ENCODE data around the gene PPFIA2.
"Not testable (repeated sequence)": the region's sequence is repeated elsewhere in the genome, so short reads cannot be mapped to it uniquely, and the experiment has no call there.

Gene PPFIA2

DNA sequence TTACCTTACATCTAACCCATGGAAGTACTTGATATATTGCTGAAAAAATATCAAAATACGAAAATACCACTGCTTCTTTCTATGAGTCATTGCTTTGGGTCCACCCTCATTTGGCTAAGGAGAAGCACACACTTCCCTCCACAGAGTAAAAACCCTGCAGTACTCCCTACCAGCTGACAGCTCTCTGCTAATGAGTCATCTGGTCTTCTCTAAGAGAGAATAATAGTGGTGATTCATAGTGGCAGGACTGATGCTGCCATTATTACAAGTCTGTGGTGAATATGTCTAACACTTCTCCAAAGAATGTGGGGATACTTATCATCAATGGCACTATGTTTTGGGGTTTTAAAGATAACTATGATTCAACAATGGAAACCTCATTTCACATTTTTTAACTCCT lies 90.7 kb downstream of the PPFIA2 start:
- DNase-seq = peak; percentile 40 to 78 (median 54)

DNA sequence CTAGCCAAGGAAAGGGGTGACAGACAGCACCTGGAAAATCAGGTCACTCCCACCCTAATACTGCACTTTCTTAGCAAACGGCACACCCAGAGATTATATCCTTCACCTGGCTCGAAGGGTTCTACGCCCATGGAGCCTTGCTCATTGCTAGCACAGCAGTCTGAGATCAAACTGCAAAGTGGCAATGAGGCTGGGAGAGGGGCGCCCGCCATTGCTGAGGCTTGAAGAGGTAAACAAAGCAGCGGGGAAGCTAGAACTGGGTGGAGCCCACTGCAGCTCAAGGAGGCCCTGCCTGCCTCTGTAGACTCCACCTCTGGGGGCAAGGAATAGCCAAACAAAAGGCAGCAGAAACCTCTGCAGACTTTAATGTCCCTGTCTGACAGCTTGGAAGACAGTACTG lies 99.8 kb downstream of the PPFIA2 start:
- not testable (repeated sequence) for DNase-seq

DNA sequence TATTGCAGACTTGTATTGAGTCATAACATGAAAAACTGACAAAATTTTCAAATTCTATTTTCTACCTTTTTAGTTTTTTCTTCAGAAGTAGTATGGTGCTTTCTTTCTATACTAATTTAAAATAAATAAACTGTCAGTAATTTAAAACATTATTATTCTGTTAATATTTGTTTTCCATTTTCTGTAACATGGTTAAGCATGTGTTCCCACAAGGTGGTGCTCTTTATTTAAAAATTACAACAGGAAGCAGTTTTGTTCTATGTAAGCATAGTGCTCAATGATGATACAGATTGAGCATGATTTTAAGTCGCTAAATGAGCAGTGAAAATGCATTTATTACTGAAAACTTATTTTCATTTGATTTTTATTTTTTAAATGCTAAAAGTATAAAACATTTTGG lies 114.6 kb downstream of the PPFIA2 start:
- peak in 3 of 4 experiments; percentile 27 to 73 (median 68) for DNase-seq

DNA sequence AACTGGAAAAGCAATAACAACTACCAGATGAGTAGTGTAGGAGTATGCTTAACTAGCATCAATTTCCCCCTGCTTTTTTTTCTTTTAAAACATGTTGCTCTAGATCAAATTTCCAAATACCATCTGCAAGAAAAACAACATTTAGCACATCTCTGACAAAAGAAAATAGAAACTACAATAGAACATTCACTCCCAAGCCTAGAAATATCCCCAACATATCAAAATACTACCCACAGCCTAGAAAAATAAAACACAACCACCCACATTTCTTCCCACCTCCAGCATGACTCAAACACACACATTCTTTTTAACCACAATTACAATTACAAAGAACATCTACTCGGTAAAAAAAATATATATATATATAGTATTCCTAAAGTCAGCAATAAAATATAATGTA lies 120.0 kb downstream of the PPFIA2 start:
- DNase-seq = no peak

DNA sequence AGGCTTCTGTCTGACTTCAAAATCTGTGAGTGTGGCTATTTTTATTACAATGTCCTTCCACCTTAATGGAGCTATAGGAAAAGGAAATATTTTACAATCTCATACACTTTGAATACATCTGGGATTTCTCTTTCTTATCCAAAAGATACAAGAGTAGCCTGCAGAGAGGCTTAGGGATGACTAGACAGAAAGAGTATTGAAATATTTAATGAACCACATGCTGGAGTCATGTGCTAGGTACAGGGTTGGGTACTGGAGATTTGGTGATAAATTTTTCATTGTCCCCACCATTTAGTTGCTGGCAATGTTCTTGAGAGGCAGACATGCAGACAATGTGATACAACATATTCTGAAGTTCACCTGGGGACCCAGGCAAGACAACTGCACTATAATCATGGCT lies 126.0 kb downstream of the PPFIA2 start:
- no peak for DNase-seq

DNA sequence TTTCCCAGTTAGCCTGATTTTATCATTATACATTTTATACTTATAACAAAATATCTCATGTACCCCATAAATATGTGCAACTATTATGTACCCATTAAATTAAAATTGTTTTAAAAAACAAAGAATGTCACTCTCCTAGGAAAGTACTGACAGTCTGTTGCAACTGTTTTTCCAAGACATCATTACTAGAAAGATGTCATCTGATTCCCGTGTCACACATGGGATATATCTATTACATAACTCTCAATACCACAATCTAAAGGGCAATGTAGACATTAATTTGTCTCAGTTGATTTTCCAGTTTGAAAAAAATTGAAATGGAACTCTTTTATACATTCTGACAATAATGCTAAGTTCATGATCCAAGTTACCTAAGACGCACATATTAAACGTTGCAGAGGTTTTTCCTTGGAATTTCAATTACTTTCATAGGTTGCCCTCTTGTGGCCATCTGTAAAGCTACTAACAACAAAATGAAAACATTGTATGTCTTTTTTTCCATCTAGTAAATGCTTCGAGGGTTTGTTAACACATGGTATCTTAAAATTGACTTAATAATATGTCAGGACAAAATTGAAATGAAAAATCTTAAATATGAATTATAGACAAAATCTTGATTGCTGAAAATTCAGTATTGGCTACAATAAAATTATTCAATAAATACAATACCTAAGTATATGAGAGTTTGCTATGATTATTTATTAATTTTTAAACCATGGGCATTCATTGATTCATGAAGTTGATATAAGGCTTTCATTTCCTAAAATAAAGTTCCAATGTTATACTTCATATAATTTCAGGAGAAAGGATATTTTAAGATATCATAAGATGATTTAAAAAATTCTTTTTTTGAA lies 131.6 kb downstream of the PPFIA2 start:
- DNase-seq = peak in 3 of 4 experiments; percentile 29 to 42 (median 34)

DNA sequence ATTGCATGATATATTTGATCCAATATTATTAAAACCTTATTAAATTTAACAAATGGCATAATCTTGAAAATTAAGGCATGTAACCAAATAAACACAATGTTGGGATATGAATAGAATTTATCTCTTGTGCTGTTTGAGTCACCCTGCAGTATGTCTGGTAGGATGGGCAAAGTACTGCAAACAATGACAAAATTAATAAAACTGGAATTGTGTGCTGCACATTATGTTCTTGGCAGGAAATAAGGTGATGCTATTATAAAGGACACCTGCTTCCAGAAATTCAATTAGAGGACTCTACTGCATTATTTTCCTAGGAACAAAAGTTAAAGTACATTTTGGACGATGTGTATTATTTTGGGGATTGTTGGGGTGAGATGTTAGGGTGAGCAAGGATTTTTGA lies 132.7 kb downstream of the PPFIA2 start:
- no peak for DNase-seq

DNA sequence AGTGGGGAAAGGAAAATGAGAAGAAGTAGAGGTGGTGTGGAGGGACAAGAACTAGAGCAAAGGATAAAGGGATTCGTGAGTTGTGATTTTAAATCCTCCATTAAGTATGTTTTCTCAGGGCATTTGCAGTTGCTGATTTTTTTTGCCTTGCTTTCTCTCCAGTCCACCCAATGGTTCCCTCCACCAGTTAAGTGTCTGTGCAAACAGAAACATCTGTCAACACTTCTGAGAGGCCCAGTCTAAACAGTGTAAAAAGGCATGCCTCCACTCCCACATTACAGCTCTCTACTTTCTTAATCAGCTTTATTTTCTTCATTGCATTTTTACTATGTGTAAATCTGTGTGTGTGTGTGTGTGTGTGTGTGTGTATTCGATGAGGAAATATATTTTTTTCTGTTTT lies 141.2 kb downstream of the PPFIA2 start:
- no peak for DNase-seq

DNA sequence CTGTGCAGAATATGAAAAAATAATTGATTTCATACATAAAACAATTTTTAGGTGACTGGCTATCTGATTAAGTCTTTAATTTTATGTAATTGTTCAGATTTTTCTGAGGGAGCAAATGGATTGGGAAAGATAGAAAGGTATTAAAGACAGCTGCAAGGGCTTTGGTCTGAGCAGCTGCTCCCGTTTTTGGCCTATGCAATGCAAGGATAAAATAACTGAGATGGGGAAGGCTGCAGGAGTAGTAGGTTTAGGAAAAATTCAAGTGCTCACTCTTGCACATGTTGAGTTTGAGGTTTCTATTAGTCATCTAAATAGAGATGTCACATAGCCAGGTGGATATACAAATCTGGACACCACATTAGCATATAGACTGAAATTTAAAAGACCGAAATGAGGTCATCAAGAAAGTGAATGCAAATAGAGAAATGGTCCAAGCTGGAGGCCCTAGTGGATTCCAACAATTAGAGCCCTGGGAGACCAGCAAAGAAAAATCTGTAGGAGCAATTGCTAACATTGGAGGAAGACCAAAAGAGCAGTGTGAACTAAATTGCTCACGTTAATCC lies 144.0 kb downstream of the PPFIA2 start:
- DNase-seq = no peak

DNA sequence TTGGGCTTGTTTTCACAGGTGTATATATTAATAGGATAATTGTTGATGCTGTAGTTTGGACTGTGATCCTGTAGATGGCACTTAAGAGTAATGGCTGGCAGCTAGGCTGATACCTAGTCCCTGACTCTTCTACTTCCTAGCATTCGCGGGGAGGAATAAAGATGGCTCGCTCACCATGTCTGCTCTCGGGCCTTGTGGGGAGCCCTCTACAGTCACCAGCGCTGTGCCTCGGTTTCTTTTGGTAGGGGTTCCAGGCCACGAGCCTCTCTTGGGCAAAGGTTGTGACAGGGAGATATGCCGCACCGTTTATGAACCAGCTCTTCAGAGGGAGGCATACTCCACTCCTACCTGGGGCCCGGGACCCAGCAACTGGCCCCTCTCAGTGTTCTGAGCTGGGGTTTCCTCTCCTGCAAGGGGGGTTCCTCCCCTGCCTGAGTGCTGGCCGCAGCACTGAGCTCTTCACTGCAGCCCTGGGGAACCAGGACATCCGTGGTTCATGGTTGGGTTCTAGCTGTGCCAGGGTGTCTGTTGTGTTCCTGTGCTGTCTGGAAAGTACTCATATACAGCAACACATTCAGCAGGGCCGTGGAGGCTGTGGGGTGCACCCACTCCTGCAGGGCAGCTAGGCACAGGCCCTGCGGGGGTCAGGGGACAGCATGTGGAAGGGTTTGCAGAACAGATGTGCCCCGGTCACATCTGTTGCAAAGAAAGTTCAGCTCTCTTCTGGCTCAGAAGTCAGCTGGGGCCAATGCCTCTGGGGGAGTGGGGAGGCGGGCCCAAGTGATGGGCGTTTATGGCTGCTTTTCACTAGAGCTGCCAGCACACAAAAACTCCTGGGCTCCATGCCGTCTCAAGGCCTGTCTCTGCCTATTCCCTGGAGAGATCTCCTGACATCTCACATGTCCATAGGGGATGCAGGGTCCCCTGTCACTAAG lies 147.9 kb downstream of the PPFIA2 start:
- DNase-seq = peak in 1 of 4 experiments; percentile 3

DNA sequence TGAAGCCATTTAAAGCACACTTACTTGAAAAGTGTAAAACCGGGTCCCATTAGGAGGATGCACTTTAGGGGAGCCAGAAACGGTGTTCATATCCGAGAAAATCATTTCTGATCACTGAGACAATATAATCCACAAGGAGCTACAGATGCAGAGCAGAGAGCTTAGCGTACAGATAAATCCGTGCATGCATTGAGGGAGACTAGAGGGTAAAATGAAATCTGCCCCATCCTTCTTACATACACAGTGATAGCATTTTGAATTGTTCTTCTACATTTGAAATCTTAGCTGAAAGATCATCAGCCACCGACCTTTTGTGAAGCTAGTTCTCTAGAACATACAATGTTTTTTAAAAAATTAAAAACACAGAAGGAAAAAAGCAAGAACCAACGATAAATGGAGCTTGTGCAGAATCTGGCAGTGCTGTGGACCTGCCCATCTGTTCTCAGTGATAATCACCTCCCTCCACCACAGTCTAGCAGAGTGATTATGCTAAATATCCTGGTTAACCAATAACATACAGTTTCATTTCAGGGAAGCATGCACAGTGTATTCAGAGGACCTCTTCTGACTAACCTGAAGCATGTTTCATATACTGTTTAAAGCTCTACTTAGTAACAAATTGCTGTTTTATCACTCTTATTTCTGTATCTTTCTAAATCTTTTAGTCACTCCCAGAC lies 161.1 kb downstream of the PPFIA2 start:
- DNase-seq = no peak

DNA sequence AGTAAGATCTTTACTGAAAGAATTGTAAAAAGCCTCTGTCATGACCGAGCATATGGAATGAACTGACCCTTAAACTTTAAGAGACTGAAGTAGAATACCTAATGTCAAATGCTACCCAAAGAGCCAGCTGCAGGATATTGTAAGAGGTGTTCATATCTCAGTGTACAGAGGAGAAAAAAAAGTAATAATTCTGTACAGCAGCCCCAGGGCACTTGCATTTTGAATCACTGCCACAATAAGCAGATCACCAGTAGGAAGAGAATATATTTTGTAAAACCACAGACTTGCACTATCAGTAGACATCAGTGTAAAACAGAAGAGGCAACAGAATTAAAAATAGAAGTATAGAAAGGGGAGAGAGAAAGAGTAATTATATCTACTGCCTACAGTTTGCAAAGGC lies 162.6 kb downstream of the PPFIA2 start:
- DNase-seq = no peak

DNA sequence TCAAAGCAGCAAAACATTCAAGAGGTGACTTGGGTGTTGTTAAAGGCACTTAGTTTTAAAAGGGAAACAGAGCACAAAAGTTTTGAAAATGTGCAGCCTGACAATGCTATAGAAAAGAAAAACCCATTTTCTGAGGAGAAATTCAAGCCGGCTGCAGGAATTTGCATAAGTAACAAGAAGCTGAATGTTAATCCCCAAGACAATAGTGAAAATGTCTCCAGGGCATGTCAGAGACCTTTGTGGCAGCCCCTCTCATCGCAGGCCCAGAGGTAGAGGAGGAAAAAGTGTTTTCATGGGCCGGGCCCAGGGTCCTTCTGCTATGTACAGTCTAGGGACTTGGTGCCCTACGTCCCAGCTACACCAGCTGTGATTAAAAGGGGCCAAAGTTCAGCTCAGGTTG lies 167.9 kb downstream of the PPFIA2 start:
- no peak for DNase-seq

DNA sequence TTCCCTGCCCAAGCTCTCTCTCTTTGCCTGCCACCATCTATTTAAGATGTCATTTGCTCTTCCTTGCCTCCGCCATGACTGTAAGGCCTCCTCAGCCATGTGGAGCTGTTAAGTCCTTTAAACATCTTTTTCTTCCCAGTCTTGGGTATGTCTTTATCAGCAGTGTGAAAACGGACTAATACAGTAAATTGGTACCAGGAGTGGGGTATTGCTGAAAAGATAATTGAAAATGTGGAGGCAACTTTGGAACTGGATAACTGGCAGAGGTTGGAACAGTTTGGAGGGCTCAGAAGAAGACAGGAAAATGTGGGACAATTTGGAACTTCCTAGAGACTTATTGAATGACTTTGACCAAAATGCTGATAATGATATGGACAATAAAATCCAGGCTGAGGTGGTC lies 168.4 kb downstream of the PPFIA2 start:
- not testable (repeated sequence) for DNase-seq

DNA sequence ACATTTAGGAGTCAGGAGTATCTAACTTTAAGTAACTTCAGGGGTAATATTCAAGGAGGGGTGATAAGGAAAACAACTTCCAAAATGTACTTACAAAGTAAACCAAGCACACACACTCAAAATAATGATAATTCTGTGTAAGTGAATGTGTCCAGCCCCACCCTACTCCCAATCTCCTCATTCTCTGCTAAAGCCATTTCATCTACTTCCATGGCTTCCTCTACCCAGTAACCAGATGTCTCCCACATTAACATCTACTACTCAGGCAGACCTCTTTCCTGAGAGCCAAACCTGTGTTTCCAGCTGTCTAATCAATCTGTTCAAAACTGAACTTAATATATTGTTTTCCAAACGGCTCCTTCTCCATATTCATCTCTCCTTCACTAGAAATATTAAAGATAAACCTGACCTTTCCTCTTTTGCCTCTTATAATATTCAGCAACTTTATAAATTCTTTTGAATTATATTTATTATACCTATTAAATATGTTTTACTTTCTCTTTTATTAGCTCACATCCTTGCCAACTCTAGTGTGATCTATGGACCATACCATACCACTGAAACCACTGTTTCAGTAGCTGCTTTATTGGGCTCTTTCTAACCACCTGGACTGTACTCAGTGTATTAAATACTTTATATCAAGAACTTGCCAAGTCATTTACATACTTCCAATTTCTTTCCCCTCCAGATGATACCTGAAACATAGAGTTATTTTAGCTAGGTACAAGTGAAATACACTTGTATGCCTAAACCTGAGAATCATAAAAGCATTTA lies 170.7 kb downstream of the PPFIA2 start:
- no peak for DNase-seq

DNA sequence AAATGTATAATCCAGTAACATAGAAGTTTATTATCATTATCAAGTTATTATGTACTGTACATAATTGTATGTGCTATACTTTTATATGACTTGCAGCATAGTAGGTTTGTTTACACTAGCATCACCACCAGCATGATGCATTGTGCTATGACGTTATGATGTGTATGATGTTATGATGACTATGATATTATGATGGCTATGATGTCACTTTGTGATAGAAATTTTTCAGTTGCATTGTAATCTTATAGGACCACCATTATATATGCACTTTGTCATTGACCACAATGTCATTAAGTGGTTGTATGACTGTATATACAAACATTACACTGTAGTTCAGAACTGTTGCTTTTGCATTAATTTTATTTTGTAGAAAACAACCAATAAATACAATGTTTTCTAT lies 173.4 kb downstream of the PPFIA2 start:
- no peak for DNase-seq

DNA sequence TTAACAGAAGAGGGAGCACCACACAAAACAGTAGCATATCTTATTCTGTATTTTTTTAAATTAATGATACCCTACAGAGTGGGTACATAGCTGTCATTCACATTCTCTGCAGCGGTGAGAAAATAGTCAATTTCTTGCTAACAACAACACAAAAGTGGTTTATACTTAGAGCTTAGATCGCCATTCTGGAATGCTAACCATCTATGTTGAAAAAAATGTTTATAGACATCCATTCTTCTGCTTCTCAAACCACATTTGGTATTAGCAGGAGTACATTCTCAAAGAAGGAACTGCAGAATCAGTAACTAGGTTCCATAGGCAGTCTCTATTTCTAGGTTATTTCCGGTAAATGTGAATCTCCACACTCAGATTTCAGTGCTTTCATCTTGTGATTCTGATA lies 185.9 kb downstream of the PPFIA2 start:
- DNase-seq = no peak

DNA sequence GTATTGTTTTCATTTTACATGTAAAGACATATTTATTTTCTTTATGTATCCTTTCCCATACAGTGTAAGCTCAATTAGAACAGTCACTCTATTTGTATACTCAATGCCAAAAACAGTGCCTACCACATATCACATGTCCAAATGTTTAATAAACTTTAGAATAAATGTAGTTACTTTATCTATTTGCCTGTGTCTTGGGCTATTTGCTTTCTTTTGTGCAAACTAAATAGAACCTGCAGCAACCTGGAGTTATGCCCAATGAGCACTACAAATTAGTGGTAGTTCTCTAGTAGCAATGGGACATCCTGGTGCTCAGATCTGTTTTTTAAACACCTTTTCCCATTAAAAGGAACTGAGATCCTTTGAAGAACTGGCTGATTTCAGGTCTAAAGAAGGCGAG lies 186.7 kb downstream of the PPFIA2 start:
- no peak for DNase-seq

DNA sequence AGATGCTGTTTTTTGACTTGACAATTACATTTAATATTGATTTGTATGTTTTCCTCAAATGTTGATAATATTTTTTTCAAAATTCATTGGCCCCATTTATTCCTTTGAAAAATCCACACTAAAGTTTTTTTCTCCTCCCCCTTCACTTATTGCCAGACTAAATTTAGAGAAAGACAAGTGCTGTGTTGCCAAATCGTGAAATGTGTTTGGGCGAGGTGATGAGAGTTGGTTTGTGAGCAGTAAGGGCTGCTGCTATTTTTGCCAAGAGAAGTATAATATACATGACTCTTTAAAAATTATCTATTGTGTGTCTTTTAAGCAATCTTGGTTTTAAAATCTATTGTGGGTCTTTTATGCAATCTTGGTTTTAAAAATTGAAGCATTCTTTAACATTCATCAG lies 188.9 kb downstream of the PPFIA2 start:
- no peak for DNase-seq

DNA sequence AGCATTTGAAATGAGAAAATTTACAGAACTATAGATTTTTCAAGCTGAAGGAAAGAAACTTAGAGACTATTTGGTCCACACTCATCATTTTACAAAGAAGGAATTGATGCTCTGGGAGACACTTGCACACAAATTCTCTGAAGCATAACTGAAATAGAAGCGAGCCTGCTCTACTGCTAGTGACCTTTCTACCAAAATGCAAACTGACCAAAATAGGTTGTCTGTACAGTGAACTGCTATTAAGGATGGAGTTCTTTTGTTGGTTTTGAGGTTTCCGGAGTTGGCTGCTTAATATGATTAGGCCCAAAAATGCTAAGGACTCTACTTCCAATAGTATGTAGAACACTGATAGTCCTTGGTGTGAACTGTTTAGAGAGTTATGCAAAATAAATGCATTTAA lies 194.9 kb downstream of the PPFIA2 start:
- no peak for DNase-seq

DNA sequence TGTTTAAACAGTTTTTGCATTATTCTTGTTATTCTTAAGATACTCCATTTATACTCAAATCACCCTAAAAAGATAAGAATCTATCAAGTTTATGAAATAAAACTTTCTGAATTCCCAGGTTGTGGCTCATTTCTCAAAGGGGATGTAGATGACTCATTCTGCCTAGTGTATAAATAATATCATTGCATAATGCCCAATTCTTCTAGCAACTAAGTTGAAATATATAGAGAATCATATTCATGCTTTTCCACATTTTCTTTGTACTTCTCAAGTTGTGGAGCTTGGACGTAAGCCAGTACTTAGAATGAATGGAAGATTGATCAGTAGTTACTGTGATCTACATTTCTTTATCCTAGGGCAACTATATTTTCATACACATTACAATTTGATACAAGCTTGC lies 201.1 kb downstream of the PPFIA2 start:
- DNase-seq = no peak

DNA sequence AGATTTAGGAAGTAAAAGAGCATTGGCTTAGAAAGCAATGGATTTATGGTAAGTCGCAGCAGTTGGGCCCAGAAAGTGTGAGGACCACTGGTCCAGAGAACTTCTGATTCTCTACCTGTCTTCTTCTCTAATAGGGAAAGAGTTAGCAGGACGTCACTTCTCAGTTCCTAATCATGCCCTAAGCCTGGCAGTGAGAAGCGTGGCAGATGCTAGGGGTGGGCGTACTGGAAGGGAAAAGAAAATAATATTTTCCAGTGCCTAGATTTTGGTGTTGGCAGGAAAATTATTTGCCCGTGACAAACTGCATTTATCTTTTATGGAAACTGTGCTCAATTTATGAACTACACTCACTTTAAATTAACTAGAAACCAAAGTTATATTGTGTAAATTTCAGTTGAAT lies 212.3 kb downstream of the PPFIA2 start:
- no peak for DNase-seq
